Calu3 (cell line): ENCODE data around the gene NTNG2. TPM values are rescaled to one million over a fixed set of nuclear protein-coding genes. Genes with fewer than 3 reads are reported as not detected.
"Not testable (repeated sequence)": the region's sequence is repeated elsewhere in the genome, so short reads cannot be mapped to it uniquely, and the experiment has no call there.

Experiments
- BruUV-seq: library from RNA; stranded (reverse); fragments of 400-500 nt; replicated peaks from 2 replicates; lab custom pipeline; 2021; lab: Mats Ljungman, UMichigan
- CTCF ChIA-PET: fragments of 300-600 bp; sonication (Branson Sonifier 250); formaldehyde crosslinking; loops from one replicate; lab custom pipeline; 2022; ENCODE audit warnings: antibody characterized with exemption; lab: Charles Lee
- DNase-seq: peaks from one replicate; pipeline ENCODE4 v3.0.0; 2022
- H3K27ac Mint-ChIP-seq: one replicate; pipeline ENCODE4 v1.8.0; 2022; ENCODE audit warnings: mixed read lengths; ENCODE audit not compliant: unreplicated experiment
- H3K27me3 Mint-ChIP-seq: one replicate; pipeline ENCODE4 v1.8.0; 2022; ENCODE audit warnings: mixed read lengths; ENCODE audit not compliant: unreplicated experiment
- H3K36me3 Mint-ChIP-seq: one replicate; pipeline ENCODE4 v1.8.0; 2022; ENCODE audit warnings: mild to moderate bottlenecking, moderate library complexity, mixed read lengths; ENCODE audit not compliant: insufficient read depth, unreplicated experiment
- H3K4me1 Mint-ChIP-seq: one replicate; pipeline ENCODE4 v1.8.0; 2022; ENCODE audit warnings: mild to moderate bottlenecking, low read depth, mixed read lengths; ENCODE audit not compliant: unreplicated experiment
- H3K4me3 Mint-ChIP-seq: one replicate; pipeline ENCODE4 v1.8.0; 2022; ENCODE audit warnings: mild to moderate bottlenecking, low read depth, moderate library complexity, mixed read lengths; ENCODE audit not compliant: unreplicated experiment
- H3K9me3 Mint-ChIP-seq: one replicate; pipeline ENCODE4 v1.8.0; 2022; ENCODE audit warnings: low read depth, mixed read lengths; ENCODE audit not compliant: unreplicated experiment
- CTCF ChIP-seq: fragments of 200-600 bp; IDR thresholded peaks from one replicate; pipeline ENCODE4 v1.8.0; 2022; ENCODE audit warnings: antibody characterized with exemption; ENCODE audit not compliant: unreplicated experiment
- intact Hi-C: fragments of 100-400 bp; cut with micrococcal nuclease; formaldehyde crosslinking; loops from one replicate; pipeline ENCODE4 v1.10.0; 2022; ENCODE audit not compliant: unreplicated experiment
- total RNA-seq: library from RNA; stranded (reverse); gene quantifications from 2 replicates; pipeline ENCODE4 v1.2.3, GENCODE V29; 2022

NTNG2 gene
- total RNA-seq, 1 experiment from 2014 or later: not detected

- DNase-seq: no peak
- Mint-ChIP-seq H3K27me3 (peaks cover 100% of the 10 kb centered on the region), H3K36me3 (no peaks in the 10 kb centered on the region), H3K4me3 (no peak overlapping the region), H3K27ac (no peak overlapping the region), H3K9me3 (no peaks in the 10 kb centered on the region), H3K4me1 (no peaks in the 10 kb centered on the region)
- no TSS peak for BruUV-seq
- no peak for TF ChIP-seq CTCF
- intact Hi-C loops: no loop called here
- CTCF ChIA-PET: no interaction called here
These were observed 35.1 kb upstream of the NTNG2 start for GRCh38 chr9:132126680-132127236.

DNA sequence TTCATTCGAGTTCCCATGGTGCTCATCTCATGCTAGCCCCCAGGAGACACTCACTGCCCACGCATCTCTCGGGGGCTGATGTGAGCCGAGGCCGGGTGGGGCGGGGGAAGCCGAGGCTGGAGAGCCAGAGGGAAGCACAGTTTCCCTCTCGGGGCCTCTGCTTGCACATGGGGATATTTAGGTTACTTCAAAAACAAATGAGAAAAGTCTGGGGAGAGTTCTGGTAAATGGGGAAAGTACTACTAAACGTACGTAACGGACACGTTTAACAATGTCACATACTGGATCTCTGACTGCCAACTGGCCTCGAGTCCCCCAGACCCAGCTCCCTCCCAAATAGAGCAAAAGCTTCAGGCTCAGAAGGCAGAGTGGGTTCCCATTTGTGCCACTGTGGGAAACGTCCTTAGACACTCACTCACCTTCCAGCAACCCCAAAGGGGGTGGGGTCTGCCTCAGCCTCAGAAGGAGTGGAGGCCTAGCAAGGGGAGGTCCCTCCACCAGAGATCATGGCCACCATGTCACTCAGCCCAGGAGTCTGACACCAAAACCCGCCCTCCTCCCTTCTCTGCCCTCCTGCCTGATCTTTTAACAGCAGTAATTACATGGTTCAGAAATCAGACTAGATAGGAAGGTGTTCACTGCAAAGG is 33.8 kb upstream of the NTNG2 start:
- no TSS peak for BruUV-seq
- intact Hi-C loops: no loop called here
- Mint-ChIP-seq H3K27ac (no peak overlapping the region), H3K4me3 (no peak overlapping the region), H3K9me3 (no peaks in the 10 kb centered on the region), H3K36me3 (no peaks in the 10 kb centered on the region), H3K4me1 (no peaks in the 10 kb centered on the region), H3K27me3 (peaks cover 100% of the 10 kb centered on the region)
- CTCF ChIA-PET: no interaction called here
- no peak for TF ChIP-seq CTCF
- no peak for DNase-seq

DNA sequence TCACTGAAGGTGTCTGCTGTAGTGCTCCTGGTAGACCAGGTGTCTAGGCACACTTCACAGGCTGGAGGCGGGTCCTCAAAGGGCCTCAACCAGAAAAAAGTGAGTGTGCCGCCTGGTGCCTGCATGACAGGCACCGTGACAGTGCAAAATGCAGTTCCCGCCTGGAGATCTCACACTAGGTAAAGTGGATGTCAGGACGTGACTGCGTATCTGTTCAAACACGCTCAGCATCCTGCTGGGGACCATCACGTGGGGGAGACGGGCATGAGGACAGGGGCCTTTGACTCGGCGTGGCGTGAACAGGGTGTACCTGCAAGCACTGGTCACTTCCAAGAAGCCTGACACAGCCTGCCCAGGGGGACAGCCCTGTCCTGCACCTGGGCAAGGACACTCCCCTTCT is 32.3 kb upstream of the NTNG2 start:
- no TSS peak for BruUV-seq
- peaks cover 100% of the 10 kb centered on the region for H3K27me3 Mint-ChIP-seq
- no peak for TF ChIP-seq CTCF
- intact Hi-C loops: no loop called here
- no peak overlapping the region for H3K4me3 Mint-ChIP-seq
- H3K27ac Mint-ChIP-seq: no peak overlapping the region
- CTCF ChIA-PET: no interaction called here
- no peak for DNase-seq
- H3K4me1 Mint-ChIP-seq: no peaks in the 10 kb centered on the region
- no peaks in the 10 kb centered on the region for H3K9me3 Mint-ChIP-seq
- no peaks in the 10 kb centered on the region for H3K36me3 Mint-ChIP-seq

GRCh38 chr9:132134085-132134484 is 27.8 kb upstream of the NTNG2 start:
- intact Hi-C loops, DNase-seq, H3K36me3 Mint-ChIP-seq, CTCF ChIA-PET, H3K9me3 Mint-ChIP-seq, H3K4me3 Mint-ChIP-seq, H3K27ac Mint-ChIP-seq, H3K4me1 Mint-ChIP-seq, BruUV-seq: not testable (repeated sequence)
- peaks cover 100% of the 10 kb centered on the region for H3K27me3 Mint-ChIP-seq

GRCh38 chr9:132135456-132135855 is 26.4 kb upstream of the NTNG2 start:
- Mint-ChIP-seq H3K27ac (no peak overlapping the region), H3K9me3 (no peaks in the 10 kb centered on the region), H3K4me3 (no peak overlapping the region), H3K4me1 (no peaks in the 10 kb centered on the region), H3K36me3 (no peaks in the 10 kb centered on the region), H3K27me3 (peaks cover 100% of the 10 kb centered on the region)
- no peak for DNase-seq
- intact Hi-C loops: no loop called here
- no peak for TF ChIP-seq CTCF
- CTCF ChIA-PET: interaction anchor here (0.7 kb wide), 1 partner anchor 83 kb away, joined by 4 read pairs; no protein-coding TSS in a partner anchor
- BruUV-seq: no TSS peak
